ENCODE measurements around the gene SPAG4.

Gene SPAG4

DNA sequence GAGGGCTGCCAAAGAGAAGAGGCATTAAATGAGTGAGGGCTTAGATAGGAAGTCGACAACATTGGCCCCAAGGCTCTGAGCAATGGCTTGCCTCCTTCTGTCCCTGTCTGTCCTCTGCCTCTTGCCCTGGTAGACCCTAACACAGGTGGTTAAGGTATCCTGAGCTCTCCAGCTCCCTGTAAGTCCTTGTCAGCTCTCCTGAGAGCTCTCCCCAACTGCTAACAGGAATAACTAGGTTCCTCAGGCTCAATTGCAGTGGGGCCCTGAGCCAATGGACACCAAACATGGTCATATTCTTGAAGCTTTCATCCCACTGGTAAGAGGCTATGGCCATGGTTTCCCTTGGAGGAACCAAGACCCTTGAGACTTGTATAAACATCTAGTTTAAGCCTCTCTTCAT, 54.1 kb downstream of the SPAG4 start:
- DNase-seq (ENCODE audit: low spot score), result no peak
- TF ChIP-seq, protein P1, sequence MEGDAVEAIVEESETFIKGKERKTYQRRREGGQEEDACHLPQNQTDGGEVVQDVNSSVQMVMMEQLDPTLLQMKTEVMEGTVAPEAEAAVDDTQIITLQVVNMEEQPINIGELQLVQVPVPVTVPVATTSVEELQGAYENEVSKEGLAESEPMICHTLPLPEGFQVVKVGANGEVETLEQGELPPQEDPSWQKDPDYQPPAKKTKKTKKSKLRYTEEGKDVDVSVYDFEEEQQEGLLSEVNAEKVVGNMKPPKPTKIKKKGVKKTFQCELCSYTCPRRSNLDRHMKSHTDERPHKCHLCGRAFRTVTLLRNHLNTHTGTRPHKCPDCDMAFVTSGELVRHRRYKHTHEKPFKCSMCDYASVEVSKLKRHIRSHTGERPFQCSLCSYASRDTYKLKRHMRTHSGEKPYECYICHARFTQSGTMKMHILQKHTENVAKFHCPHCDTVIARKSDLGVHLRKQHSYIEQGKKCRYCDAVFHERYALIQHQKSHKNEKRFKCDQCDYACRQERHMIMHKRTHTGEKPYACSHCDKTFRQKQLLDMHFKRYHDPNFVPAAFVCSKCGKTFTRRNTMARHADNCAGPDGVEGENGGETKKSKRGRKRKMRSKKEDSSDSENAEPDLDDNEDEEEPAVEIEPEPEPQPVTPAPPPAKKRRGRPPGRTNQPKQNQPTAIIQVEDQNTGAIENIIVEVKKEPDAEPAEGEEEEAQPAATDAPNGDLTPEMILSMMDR (IDR thresholded peaks at IDR 0.05; ENCODE audit: extremely low read depth, missing control alignments), result no peak
